HG02981 (cell line): Measurements from ENCODE around the gene SRL.
"Not testable (repeated sequence)": the region's sequence is repeated elsewhere in the genome, so short reads cannot be mapped to it uniquely, and the experiment has no call there.

Experiments
- ATAC-seq: cut with Tn5 transposase; IDR thresholded peaks from one replicate; pipeline ENCODE4 v1.9.1; 2021; ENCODE audit warnings: mild to moderate bottlenecking, moderate library complexity; ENCODE audit not compliant: unreplicated experiment

Gene SRL

DNA sequence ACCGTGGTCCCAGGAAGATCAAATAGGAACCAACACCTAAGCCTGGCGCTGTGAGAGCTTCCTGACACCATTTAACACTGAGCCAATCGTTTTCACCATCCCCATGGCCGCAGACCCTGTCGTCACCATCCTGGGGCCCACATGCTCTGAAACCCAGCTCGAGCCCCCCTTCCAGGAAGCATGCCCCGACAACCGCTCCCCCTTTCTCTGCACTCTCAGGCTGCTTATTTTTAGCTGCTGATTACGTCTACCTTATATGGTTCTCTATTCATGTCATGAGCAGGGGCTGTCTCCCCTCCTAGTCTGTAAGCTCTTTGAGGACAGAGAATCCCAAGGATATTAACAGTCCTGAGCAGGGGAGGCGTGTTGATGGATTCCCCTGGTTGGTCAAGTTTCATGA is 10.5 kb downstream of the SRL start:
- no peak for ATAC-seq

DNA sequence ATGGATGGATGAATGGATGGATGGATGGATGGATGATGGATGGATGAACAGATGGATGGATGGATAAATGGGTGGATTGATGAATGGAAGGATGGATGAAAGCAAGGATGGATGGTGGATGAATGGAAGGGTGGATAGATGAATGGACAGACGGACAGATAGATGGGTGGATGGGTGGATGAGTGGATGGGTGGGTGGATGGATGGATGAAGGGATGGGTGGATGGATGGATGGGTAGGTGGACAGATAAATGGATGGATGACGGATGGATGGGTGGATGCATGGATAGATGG is 14.9 kb downstream of the SRL start:
- no peak for ATAC-seq

DNA sequence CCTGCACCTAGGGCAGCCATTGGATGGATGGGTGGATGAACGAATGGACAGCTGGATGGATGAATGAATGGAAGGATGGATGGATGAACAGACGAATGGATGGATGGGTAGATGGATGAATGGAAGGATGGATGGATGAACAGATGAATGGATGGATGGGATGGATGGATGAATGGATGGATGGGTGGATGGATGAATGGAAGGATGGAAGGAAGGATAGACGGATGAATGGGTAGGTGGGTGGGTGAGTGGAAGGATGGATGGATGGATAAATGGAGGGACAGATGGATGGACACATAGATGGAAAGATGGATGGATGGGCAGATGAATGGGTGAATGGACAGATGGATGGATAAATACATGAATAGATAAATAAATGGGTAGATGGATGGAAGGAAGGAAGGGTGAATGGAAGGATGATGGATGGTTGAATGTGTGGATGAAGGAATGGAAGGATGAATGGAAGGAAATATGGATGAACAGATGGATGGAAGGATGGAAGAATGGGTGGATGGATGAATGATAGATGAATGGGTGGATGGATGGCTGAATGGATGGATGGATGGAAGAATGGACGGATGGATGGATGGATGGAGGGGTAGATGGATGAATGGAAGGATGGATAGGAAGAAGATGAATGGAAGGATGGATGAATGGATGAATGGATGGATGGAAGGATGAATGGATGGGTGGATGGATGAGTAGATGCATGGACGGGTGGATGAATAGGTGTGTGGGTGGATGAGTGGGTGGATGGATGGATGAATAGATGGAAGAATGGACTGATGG is 15.4 kb downstream of the SRL start:
- ATAC-seq: no peak

DNA sequence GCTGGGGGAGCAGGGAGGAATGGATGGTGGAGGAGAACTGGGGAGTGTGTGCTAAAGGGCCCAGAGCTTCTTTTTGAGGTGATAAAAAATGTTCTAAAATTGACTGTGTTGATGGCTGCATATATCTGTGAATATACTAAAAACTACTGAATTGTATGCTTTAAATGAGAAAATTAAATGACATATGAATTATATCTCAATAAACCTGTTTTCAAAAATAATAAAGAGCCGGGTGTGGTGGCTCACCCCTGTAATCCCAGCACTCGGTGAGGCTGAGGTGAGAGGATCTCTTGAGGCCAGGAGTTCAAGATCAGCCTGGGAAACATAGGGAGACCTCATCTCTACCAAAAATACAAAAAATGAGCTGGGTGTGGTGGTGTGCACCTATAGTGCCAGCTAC is 16.8 kb downstream of the SRL start:
- no peak for ATAC-seq

DNA sequence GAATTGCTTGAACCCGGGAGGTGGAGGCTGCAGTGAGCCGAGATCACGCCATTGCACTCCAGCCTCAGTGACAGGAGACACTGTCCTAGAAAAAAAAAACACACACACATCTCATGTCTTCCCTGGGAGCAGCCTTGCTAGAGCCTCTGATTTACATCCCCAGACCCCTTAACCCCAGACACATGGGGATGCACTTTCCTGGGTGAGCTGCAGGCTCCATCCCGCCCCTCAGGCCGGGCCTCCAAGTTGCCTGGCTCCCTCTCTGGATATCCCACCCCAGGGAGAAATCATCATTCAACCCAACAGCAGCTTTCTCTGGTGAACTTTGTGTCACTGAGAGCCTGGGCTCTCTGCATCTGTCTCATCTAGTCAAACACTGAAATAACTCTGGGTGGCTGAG is 21.5 kb downstream of the SRL start:
- ATAC-seq: no peak

DNA sequence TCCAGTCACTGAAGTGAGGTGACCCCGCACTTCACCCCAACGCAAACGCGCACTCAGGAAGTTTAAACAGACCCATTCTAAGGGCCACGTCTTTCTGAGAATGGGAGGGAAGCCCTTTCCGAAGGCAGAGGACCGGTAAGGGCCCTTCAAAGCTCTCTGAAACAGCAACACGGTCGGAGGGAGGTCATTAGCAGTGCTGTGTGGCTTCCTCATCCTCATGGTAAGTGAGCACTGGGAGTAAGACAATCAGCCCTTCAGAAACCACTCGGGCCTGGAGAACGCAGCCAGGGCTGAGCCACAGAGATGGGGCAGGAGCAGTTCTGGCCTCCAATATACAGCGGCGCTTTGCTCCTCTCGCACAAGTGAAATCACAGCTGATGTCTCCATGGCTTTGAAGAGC is 23.7 kb downstream of the SRL start:
- ATAC-seq: no peak

DNA sequence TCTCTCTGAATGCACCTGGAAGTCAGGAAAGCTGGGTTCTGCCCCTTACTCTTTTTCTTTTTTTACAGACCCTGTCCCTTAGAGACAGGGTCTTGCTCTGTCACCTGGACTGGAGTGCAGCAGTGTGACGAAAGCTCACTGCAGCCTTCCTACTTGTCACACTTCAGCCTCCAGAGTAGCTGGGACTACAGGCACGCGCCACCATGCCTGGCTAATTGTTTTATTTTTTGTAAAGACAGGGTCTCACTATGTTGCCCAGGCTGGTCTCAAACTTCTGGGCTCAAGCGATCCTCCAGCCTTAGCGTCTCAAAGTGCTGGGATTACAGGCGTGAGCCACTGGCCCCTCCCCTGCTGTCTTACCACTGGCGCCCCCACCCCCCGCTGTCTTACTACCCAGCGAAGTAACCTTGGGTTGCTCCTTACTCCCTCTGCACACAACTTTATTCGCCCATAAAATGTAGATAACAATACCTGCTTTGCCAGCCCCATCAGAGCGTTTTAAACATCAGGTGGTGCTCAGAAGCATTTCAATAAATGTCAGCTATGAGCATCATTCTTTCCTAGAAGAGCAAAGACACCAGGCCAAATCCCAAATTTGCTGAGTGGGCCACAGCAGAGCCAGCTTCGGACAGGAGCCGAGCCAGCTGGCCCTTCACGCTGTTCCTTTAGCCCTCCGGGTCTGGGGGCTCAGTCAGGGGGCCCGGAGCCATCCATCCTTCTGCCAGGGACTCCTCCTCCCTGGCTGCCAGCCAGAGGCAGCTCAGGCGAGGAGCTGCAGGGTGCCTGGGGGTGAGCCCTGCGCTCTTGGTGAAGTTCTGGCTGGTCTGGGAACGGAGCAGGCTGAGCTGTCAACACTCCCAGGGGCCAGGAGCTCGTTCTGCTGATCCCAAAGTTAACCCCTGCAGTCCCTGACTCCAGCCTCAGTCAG is 24.4 kb downstream of the SRL start:
- no peak for ATAC-seq

DNA sequence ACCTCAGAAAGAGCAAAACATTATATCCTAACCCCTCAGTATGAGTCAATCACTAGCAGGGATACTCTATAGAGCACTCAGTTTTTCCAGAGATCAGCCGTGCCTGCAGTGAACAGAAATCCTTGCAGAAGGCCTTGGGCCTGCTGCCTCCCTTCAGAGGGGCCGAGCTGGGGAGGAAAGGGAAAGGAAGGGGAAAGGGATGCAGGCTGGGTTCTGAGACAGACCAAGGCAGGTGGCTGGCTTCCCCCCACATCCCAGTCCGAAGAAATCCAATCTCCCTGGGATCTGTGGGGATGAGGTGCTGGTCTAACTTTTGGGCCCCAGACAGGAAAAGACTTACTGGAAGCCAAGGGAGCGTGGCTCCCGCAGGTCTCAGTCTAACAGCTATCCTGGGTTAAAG is 25.3 kb downstream of the SRL start:
- no peak for ATAC-seq

DNA sequence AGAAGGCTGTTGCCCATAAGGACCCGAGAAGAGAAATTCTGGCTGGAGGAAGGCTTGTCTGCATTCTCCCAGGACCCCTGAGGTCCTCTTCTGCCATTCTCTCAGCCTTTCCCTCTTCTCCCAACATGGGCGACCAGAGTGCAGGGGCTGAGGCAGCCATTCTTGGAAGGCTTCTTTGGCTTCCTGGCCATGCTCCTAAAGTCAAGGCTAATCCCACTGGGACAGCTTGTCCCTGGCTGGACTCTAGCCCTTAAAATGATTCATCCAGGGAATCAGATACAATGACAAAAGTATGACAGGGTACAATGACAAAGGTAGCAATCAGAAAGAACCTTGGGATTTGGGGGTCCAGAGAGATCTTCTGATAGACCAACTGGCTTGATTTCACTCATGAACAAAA is 26.8 kb downstream of the SRL start:
- no peak for ATAC-seq

DNA sequence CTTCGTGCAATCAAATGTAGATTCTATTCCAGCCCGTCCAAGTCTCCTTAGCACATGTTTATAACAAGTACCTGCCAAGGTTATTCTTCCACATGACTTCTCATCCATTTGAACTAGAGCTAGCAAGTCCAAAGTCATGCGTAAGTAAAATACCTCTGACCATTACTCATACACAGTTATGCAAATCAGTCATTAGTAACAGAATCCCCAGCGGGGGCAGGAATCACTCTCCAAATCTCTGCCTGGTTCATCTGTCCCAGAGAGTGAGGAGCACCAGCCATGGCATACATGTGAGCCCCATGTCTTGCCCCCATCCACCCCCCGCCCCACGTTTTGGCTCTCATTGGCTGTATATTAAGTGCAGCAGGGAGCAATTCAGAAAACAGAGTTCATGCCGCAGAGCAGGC is 27.7 kb downstream of the SRL start:
- ATAC-seq: no peak

DNA sequence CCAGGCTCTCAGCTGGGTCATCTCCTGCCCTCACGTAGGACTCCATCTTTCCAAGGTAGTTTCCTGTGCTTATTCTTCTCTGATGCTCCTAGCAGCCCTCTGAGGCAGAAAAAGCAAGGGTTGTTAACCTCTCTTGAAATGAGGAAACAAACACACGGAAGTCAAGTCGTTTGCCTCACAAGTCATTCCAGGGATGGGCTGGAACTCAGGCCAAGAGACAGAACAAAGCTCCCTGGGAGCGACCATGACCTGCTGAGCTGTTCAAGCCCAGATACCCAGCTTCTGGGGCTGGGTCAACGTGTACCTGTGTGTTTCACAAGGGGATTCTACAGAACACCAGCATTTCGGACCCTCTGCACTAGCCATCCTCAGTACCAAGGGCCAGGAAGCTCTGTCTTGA is 28.1 kb downstream of the SRL start:
- no peak for ATAC-seq

DNA sequence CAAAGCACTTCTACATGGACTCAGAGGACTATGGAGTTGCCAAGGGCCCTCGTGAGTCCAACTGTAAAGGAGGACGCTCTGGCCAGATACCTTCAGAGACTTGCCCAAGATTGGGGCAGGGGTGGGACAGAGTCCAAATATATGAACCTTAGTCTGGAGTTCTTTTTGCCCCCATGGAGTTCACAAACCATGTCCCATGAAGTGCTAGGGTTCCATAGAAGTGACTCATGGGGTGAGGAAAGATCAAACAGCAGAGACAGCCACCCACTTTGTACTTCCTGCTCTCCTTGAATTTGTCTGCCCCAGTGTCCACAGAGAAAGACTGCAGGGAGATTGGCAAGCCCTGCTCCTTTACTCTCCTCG is 29.0 kb downstream of the SRL start:
- no peak for ATAC-seq

DNA sequence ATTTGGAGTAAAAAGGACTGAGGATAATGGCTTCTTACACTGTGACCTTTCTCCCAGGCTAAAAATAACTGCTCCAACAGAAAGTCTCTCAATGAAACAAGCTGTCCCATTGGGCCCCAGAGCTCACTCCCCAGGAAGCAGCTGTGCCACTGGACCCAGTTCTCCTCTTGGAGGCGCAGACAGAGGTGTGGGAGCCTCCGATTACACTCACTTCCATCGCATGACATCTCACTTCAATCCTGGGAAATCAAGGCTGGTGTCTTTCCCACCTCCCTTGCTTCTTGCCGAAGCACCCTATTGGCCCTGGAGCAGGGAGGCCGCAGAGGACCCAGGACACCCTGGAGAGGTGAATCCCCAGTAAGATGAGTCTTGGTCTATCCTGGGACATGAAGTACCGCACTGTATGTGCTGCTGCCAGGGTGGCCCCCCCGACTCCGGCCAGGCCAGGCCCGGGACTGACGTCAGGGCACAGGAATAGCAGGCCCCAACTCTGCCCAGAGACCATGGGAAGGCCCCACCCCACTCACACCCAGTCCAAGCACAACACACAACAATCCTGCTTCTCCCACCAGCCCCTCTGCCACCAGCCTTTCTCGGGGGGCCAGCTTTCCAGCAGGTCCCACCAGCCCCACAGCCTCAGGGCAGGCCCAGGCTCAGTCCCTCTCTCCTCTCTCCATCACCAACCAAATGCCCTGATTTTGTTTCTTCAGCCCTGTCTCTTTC is 29.5 kb downstream of the SRL start:
- ATAC-seq: no peak

DNA sequence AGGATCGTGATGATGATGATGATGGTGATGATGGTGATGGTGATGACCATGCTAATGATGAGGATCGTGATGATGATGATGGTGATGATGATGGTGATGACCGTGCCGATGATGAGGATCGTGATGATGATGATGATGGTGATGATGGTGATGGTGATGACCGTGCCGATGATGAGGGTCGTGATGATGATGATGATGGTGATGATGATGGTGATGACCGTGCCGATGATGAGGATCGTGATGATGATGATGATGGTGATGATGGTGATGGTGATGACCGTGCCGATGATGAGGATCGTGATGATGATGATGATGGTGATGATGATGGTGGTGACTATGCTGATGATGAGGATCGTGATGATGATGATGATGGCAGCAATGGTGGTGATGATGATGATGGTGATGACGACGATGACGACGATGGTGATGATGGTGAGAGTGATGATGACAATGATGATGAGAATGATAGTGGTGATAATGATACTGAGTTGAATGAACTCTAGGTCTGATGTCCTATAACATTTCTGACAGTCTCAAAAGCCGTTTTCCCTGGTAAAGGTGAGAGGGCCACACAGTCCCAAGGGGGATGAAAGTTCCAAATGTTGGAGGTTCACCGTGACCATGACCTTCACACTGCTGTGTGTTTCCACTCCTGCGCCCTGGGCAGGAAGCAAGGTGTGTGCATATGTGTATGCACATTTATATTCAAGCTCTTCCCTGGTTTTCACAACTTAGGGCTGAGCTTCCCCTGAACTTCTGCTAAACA is 30.3 kb downstream of the SRL start:
- ATAC-seq: not testable (repeated sequence)

DNA sequence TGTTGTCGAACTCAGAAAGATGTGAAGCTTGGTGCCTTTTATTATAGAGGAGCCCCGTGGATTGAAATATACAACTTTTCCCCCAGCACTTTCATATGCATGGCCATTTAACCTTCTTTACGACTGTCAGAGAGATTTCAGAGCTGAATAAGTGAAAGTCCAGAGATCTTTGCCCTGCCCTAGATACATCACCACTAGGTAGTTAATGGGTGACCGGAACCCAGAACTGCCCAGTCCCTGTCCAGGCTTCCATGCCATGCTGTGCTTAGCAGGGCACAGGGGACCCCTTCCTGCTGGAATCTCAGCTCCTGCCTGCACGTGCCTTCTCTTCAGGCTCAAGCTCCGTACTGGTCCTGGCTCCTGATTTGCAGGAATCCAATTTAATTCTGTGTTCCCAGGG is 32.2 kb downstream of the SRL start:
- ATAC-seq: no peak

DNA sequence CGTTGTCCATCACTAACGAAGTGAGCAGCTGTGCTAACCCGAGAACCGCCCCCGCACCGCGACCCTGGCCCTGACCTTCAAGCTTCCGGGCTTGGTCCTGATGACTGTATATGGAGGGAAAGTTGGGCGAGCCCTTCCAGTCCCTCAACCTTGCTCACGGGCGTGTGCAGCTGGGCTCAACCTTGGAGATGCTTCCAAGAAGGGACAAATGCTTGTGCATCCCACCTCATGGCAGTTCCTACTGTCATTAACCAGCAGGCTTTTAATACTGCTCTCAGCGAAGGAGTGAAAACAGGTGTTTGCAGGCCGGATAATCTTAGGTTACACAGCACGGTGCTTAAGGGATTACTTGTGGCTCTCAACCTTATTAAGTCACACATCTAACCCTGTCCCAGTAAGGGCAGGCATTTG is 33.5 kb downstream of the SRL start:
- ATAC-seq: no peak

DNA sequence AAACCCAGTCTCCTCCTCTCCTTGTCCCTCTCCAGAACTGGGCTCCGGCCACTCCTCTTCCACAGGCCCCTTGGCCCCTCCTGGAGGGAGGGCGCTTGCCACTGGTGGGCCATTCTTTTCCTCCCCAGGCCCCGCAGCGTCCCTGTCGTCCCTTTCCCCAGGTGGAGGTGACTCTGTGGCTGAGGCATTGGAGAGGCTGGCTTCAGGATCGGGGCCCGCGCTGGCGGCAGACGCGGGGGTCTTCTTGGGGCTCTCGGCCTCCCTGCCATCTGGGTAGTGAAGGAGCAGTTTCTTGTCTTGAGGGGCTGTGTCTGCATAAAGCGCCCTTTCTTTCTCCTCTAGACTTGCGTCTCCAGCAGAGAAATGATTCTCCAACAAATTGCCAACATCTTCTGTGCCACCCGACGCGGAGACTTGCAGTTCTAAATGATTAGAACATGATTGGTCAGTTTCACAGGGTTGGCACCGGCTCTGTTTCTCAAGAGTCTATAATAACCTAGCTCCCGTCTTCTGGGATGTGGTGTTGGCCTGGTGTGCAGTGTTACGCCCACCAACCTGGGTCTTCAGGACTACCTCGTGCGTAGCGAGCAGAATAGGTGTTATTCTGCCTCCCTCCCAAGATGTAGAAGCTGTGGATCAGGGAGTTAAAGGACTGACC is 34.1 kb downstream of the SRL start:
- no peak for ATAC-seq

DNA sequence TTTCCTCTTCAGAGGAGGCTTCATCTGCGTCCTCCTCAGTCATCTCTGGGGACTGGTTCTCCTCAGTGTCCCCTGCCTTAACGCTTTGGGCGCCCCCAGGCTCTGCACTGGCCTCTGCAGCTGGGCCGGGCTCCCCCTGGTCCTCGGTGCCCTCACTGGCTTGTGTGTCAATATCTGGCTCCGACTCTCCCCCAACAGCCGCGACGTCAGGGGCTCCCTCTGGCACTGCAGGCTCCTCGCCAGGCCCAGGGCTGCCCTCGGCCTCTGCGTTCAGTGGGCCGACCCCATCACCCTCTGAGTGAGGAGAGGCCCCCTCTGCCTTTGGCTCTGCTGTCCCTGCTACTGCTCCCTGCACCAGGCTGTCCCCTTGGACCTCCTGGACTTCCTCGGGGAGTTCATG is 34.7 kb downstream of the SRL start:
- no peak for ATAC-seq

DNA sequence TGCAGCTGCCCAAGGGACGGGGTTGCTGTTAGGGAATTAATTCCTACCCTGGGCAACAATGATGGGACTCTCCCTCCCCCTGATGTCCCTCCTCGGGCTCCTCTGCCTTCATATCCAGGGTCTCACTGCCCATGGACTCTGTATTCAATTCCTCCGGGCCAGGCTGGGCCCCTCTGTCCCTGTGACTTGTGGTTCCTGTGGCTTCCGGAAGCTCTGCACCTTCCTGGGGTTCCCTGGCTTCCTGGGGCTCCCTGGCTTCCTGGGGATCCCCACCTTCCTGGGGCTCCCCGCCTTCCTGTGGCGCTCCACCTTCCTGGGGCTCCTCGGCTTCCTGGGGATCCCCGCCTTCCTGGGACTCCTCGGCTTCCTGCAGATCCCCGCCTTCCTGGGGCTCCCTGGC is 35.2 kb downstream of the SRL start:
- ATAC-seq: no peak

DNA sequence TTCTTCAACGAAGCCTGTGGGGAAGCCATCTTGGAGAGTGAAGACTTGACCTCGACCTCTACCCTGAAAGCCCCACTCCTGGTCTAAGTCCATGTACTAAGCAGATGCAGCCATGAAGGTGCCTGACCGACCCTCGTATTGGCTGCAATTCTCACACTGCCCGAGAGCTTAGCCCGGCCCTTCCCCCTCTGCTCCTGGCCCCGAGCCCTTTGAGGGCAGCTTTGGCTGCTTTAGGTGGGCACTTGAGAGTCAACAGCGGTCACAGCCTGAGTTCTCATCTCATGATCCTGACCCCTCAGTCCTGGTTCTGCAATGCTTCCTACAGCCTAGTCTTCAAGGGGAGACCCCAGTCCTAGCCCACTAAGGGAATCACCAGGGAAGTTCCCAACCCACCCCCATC is 35.9 kb downstream of the SRL start:
- ATAC-seq: no peak

DNA sequence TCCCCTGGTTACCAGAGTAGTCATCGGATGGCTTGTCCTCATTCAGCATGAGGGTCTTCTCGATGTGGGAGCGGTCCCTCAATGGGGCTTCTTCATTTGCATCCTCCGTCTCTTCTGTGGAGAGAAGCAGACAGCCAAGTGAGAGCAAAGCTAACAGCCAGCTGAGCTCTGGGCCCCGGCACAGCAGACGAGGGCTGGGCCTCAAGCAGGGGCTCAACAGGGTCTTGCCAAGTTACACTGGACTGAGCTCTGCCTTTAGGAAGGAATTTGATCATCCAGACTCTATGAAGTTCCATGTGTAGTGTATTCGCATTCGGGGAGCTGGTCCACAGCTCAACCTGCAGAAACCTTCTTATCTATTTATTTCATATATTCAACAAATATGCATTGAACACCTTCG is 37.4 kb downstream of the SRL start:
- no peak for ATAC-seq
